ENCODE results near the gene MAP1S. TPM values are rescaled to one million over a fixed set of nuclear protein-coding genes. Genes with fewer than 3 reads are reported as not detected.

The MAP1S gene
- polyA plus RNA-seq, 1 donor from 2014 or later: 5.8 TPM

DNA sequence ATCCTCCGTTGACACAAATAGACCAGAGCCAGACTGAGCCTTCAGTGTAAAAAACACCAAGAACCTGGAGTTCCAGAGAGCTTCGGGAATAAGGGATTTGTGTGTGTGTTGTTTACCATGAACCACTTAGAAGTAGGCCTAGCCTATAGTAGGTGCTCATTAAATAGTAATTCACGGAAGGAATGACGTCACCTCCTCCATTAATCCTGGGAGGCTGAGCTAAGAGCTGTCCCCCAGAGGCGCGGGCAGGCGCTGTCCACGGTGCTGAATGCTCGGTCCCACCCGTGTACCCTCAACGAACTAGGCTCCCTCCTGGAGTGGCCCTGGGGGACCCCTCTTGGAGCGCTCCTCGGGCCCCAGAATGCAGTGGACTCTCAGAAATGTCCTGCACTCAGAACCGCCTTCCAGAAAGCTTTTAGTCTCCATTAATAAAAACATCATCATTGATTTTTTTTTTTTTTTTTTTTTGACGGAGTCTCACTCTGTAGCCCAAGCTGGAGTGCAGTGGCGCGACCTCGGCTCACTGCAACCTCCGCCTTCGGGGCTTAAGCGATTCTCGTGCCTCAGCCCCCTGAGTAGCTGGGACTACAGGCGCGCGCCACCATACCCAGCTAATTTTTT, 37.7 kb upstream of the MAP1S start:
- no peak overlapping the region for H3K4me2 ChIP-seq (ENCODE audit: low read length)

DNA sequence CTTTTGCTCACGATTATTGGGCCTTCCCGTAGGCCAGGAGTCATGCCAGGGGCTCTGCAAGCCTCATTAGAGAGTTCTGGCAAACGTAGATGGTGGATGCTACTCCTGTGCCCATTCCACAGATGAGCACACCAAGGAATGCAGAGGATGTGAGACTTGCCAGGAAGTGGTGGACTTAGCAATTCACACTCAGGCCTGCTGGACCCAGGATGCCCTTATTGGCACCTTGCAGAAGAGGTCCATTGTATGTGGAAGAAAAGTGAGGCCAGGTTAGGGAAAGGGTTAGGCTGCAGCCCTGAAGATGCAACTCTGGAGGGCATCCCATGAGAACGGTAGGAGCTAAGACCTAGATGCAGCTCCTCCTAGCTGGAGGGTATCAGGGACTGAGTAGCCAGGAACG, 37.0 kb upstream of the MAP1S start:
- Histone ChIP-seq H3K9me3 (ENCODE audit: low read length) (no peaks in the 10 kb centered on the region), H3K79me2 (replicated peaks; ENCODE audit: insufficient read depth, low read length) (no peaks in the 10 kb centered on the region), H3K27ac (ENCODE audit: low read length) (no peak overlapping the region), H3K4me2 (ENCODE audit: low read length) (no peak overlapping the region), H3K9ac (ENCODE audit: low read length) (no peak overlapping the region), H3K27me3 (ENCODE audit: insufficient read depth, low read depth, low read length) (peaks cover 14% of the 10 kb centered on the region), H3K4me3 (ENCODE audit: low read length) (no peak overlapping the region), H2AFZ (ENCODE audit: low read depth, low read length) (no peak overlapping the region), H3K36me3 (ENCODE audit: insufficient read depth, low read length) (no peaks in the 10 kb centered on the region), H3K9me2 (ENCODE audit: insufficient read depth, low read length) (no peaks in the 10 kb centered on the region), H4K20me1 (ENCODE audit: insufficient read depth) (no peaks in the 10 kb centered on the region), H3F3A (ENCODE audit: insufficient read depth, low read length, poor library complexity, severe bottlenecking) (no peaks in the 10 kb centered on the region)
- TF ChIP-seq POLR2AphosphoS5 (IDR thresholded peaks at IDR 0.05) (no peak), MXI1 (conservative IDR thresholded peaks at IDR 0.05; ENCODE audit: poor library complexity, severe bottlenecking) (no peak), TAF1 (IDR thresholded peaks at IDR 0.05; ENCODE audit: low read depth) (no peak), RAD21 (conservative IDR thresholded peaks at IDR 0.05) (no peak), EZH2 (IDR thresholded peaks at IDR 0.05; ENCODE audit: borderline replicate concordance, insufficient read depth, low read length, poor library complexity, severe bottlenecking) (no peak), SMC3 (conservative IDR thresholded peaks at IDR 0.05; ENCODE audit: poor library complexity) (no peak), EP300 (conservative IDR thresholded peaks at IDR 0.05; ENCODE audit: poor library complexity, severe bottlenecking) (no peak)
- TF ChIP-seq, protein P1, sequence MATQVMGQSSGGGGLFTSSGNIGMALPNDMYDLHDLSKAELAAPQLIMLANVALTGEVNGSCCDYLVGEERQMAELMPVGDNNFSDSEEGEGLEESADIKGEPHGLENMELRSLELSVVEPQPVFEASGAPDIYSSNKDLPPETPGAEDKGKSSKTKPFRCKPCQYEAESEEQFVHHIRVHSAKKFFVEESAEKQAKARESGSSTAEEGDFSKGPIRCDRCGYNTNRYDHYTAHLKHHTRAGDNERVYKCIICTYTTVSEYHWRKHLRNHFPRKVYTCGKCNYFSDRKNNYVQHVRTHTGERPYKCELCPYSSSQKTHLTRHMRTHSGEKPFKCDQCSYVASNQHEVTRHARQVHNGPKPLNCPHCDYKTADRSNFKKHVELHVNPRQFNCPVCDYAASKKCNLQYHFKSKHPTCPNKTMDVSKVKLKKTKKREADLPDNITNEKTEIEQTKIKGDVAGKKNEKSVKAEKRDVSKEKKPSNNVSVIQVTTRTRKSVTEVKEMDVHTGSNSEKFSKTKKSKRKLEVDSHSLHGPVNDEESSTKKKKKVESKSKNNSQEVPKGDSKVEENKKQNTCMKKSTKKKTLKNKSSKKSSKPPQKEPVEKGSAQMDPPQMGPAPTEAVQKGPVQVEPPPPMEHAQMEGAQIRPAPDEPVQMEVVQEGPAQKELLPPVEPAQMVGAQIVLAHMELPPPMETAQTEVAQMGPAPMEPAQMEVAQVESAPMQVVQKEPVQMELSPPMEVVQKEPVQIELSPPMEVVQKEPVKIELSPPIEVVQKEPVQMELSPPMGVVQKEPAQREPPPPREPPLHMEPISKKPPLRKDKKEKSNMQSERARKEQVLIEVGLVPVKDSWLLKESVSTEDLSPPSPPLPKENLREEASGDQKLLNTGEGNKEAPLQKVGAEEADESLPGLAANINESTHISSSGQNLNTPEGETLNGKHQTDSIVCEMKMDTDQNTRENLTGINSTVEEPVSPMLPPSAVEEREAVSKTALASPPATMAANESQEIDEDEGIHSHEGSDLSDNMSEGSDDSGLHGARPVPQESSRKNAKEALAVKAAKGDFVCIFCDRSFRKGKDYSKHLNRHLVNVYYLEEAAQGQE (IDR thresholded peaks at IDR 0.05; ENCODE audit: borderline replicate concordance): no peak
- TF ChIP-seq, protein P2, sequence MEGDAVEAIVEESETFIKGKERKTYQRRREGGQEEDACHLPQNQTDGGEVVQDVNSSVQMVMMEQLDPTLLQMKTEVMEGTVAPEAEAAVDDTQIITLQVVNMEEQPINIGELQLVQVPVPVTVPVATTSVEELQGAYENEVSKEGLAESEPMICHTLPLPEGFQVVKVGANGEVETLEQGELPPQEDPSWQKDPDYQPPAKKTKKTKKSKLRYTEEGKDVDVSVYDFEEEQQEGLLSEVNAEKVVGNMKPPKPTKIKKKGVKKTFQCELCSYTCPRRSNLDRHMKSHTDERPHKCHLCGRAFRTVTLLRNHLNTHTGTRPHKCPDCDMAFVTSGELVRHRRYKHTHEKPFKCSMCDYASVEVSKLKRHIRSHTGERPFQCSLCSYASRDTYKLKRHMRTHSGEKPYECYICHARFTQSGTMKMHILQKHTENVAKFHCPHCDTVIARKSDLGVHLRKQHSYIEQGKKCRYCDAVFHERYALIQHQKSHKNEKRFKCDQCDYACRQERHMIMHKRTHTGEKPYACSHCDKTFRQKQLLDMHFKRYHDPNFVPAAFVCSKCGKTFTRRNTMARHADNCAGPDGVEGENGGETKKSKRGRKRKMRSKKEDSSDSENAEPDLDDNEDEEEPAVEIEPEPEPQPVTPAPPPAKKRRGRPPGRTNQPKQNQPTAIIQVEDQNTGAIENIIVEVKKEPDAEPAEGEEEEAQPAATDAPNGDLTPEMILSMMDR (IDR thresholded peaks at IDR 0.05; ENCODE audit: poor library complexity, severe bottlenecking): no peak

More for the DNA sequence above, 37.7 kb upstream of the MAP1S start:
- no peaks in the 10 kb centered on the region for H4K20me1 ChIP-seq (ENCODE audit: insufficient read depth)
- H3K27me3 ChIP-seq (ENCODE audit: insufficient read depth, low read depth, low read length): peaks cover 14% of the 10 kb centered on the region
- no peak overlapping the region for H2AFZ ChIP-seq (ENCODE audit: low read depth, low read length)
- H3K27ac ChIP-seq (ENCODE audit: low read length): no peak overlapping the region
- no peaks in the 10 kb centered on the region for H3K36me3 ChIP-seq (ENCODE audit: insufficient read depth, low read length)
- H3K79me2 ChIP-seq (replicated peaks; ENCODE audit: insufficient read depth, low read length): no peaks in the 10 kb centered on the region
- no peak overlapping the region for H3K4me3 ChIP-seq (ENCODE audit: low read length)
- TF ChIP-seq, protein P1 (IDR thresholded peaks at IDR 0.05; ENCODE audit: borderline replicate concordance): no peak
- TF ChIP-seq, protein P2 (IDR thresholded peaks at IDR 0.05; ENCODE audit: poor library complexity, severe bottlenecking): no peak
- TF ChIP-seq EP300 (conservative IDR thresholded peaks at IDR 0.05; ENCODE audit: poor library complexity, severe bottlenecking) (no peak), POLR2AphosphoS5 (IDR thresholded peaks at IDR 0.05) (no peak), MXI1 (conservative IDR thresholded peaks at IDR 0.05; ENCODE audit: poor library complexity, severe bottlenecking) (no peak), RAD21 (conservative IDR thresholded peaks at IDR 0.05) (no peak)
- no peak overlapping the region for H3K9ac ChIP-seq (ENCODE audit: low read length)
- H3K9me2 ChIP-seq (ENCODE audit: insufficient read depth, low read length): no peaks in the 10 kb centered on the region
- no peaks in the 10 kb centered on the region for H3K9me3 ChIP-seq (ENCODE audit: low read length)
- H3F3A ChIP-seq (ENCODE audit: insufficient read depth, low read length, poor library complexity, severe bottlenecking): no peaks in the 10 kb centered on the region
